Measurements from ENCODE around the gene TEX9. TPM values are rescaled to one million over a fixed set of nuclear protein-coding genes. Genes with fewer than 3 reads are reported as not detected.

The TEX9 gene
- total RNA-seq, 1 donor from 2014 or later: 7.0 TPM

- H3K27me3 ChIP-seq: no peaks in the 10 kb centered on the region
- TF ChIP-seq, protein P1, sequence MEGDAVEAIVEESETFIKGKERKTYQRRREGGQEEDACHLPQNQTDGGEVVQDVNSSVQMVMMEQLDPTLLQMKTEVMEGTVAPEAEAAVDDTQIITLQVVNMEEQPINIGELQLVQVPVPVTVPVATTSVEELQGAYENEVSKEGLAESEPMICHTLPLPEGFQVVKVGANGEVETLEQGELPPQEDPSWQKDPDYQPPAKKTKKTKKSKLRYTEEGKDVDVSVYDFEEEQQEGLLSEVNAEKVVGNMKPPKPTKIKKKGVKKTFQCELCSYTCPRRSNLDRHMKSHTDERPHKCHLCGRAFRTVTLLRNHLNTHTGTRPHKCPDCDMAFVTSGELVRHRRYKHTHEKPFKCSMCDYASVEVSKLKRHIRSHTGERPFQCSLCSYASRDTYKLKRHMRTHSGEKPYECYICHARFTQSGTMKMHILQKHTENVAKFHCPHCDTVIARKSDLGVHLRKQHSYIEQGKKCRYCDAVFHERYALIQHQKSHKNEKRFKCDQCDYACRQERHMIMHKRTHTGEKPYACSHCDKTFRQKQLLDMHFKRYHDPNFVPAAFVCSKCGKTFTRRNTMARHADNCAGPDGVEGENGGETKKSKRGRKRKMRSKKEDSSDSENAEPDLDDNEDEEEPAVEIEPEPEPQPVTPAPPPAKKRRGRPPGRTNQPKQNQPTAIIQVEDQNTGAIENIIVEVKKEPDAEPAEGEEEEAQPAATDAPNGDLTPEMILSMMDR (IDR thresholded peaks at IDR 0.05): no peak
- no peak for DNase-seq
- intact Hi-C loops (cut with DNase I): no loop called here
- no peak overlapping the region for H3K27ac ChIP-seq
- no peaks in the 10 kb centered on the region for H3K9me3 ChIP-seq
- no peaks in the 10 kb centered on the region for H3K36me3 ChIP-seq
- no peak overlapping the region for H3K4me3 ChIP-seq
- no peak for ATAC-seq
- H3K4me1 ChIP-seq: no peaks in the 10 kb centered on the region
Measured at GRCh38 chr15:56342653-56343052, 22.6 kb upstream of the TEX9 start.

DNA sequence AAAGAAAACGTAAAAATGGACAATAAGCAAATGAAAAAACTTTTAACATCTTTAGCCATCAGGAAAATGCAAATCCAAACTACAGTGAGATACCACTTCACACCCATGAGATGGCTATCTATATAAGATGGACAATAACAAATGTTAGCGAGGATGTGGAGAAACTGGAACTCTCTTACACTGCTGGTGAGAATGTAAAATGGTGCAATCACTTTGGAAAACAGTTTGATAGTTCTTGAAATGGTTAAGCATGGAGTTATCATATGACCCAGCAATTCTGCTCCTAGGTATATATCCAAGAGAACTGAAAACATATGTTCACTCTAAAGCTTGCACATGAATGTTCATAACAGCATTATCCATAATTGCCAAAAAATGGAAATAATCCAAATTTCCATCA lies 21.3 kb upstream of the TEX9 start:
- TF ChIP-seq, protein P1 (IDR thresholded peaks at IDR 0.05): no peak
- no peak for ATAC-seq
- Histone ChIP-seq H3K9me3 (no peaks in the 10 kb centered on the region), H3K4me1 (no peaks in the 10 kb centered on the region), H3K27me3 (no peaks in the 10 kb centered on the region), H3K4me3 (no peak overlapping the region), H3K27ac (no peak overlapping the region), H3K36me3 (no peaks in the 10 kb centered on the region)
- intact Hi-C loops (cut with DNase I): no loop called here
- no peak for DNase-seq

DNA sequence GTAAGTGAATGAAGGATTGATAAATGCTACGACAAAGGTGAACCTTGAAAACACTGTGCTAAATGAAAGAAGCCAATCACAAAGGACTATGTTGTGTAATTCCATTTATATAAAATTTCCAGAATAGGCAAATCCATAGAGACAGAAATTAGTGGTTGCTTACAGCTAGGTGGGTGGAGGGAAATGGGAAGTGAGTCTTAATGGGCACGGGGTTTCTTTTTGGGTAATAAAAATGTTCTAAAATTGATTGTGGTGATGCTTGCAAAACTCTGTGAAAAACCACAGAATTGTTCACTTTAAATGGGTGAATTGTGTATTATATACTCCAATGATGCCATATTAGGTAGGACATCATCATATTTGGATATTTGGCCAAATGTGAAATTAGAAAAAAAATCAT lies 20.9 kb upstream of the TEX9 start:
- H3K4me3 ChIP-seq: no peak overlapping the region
- no peak for ATAC-seq
- H3K9me3 ChIP-seq: no peaks in the 10 kb centered on the region
- DNase-seq: no peak
- intact Hi-C loops (cut with DNase I): no loop called here
- H3K27me3 ChIP-seq: no peaks in the 10 kb centered on the region
- no peaks in the 10 kb centered on the region for H3K36me3 ChIP-seq
- no peak overlapping the region for H3K27ac ChIP-seq
- H3K4me1 ChIP-seq: no peaks in the 10 kb centered on the region
- TF ChIP-seq, protein P1 (IDR thresholded peaks at IDR 0.05): no peak

DNA sequence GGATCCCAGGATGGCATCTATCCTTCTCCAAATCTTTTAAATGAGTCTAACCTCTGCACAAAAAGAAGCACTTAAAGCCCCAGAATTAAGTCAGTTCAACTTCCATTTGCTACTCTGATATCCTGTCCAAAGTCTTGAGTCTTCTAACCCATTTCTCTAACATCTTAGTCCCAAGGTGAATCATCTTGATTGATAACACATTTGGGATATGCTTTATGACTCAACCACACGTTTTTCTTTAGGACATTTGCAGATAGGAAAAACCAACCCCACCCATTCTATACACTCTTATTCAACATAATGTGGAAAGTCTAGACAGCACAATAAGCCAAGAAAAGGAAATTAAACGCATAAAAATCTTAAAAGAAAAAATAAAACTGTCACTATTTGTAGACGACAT lies 18.8 kb upstream of the TEX9 start:
- no peak overlapping the region for H3K4me3 ChIP-seq
- no peaks in the 10 kb centered on the region for H3K4me1 ChIP-seq
- no peaks in the 10 kb centered on the region for H3K36me3 ChIP-seq
- no peak overlapping the region for H3K27ac ChIP-seq
- intact Hi-C loops (cut with DNase I): no loop called here
- TF ChIP-seq, protein P1 (IDR thresholded peaks at IDR 0.05): no peak
- no peaks in the 10 kb centered on the region for H3K9me3 ChIP-seq
- no peaks in the 10 kb centered on the region for H3K27me3 ChIP-seq
- ATAC-seq: no peak
- DNase-seq: no peak

DNA sequence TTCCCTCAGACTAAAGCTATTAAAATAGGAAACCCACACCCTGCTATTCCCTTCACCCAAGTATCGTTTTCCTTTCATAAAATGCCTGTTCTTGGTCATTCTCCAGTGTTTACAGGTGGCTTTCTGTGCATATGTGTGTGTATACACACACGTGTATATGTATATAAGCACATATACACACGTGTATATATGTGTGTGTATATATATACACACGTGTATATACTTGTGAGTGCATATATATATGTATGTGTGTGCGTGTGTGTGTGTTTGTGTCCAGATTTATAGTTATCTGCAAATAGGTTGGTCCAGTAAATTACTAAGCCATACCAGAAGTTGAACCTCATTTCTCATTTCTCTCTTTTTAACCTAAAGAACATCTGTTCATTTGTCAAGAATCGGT lies 15.7 kb upstream of the TEX9 start:
- TF ChIP-seq, protein P1 (IDR thresholded peaks at IDR 0.05): no peak
- intact Hi-C loops (cut with DNase I): no loop called here
- H3K9me3 ChIP-seq: no peaks in the 10 kb centered on the region

DNA sequence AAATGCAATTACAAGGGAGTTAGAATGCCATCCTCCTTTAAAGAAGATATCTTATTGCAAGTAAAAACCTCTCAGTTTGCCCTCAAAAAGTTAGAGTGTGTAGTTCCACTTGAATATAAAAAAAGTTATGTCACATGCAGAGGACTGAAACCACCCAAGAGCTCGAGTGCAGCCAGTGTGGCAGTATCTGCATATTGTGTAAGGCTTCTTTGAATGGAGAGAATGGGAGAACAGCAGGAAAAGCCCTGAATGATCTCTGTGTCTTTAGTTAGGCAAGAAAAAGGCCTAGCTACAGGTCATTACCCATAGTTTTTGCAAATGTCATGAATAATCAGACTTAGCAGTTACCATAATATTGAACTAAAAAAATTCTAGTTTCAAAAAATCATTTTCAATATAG lies 13.9 kb upstream of the TEX9 start:
- H3K9me3 ChIP-seq: no peaks in the 10 kb centered on the region
- H3K27me3 ChIP-seq: no peaks in the 10 kb centered on the region
- no peaks in the 10 kb centered on the region for H3K36me3 ChIP-seq
- ATAC-seq (no peak), DNase-seq (no peak)
- no peak overlapping the region for H3K27ac ChIP-seq
- TF ChIP-seq, protein P1 (IDR thresholded peaks at IDR 0.05): no peak
- no peak overlapping the region for H3K4me3 ChIP-seq
- H3K4me1 ChIP-seq: no peaks in the 10 kb centered on the region
- intact Hi-C loops (cut with DNase I): no loop called here

More for the DNA sequence above, 15.7 kb upstream of the TEX9 start:
- Histone ChIP-seq H3K36me3 (no peaks in the 10 kb centered on the region), H3K4me1 (no peaks in the 10 kb centered on the region), H3K4me3 (no peak overlapping the region), H3K27me3 (no peaks in the 10 kb centered on the region), H3K27ac (no peak overlapping the region)
- ATAC-seq: no peak
- DNase-seq: no peak

Measured in upper lobe of right lung (tissue), 1 donor.